ENCODE data around the gene CSHL1. TPM values are rescaled to one million over a fixed set of nuclear protein-coding genes. Genes with fewer than 3 reads are reported as not detected.
"Not testable (repeated sequence)": the region's sequence is repeated elsewhere in the genome, so short reads cannot be mapped to it uniquely, and the experiment has no call there.

Gene CSHL1
- total and polyA plus RNA-seq, 7 donors: not detected

DNA sequence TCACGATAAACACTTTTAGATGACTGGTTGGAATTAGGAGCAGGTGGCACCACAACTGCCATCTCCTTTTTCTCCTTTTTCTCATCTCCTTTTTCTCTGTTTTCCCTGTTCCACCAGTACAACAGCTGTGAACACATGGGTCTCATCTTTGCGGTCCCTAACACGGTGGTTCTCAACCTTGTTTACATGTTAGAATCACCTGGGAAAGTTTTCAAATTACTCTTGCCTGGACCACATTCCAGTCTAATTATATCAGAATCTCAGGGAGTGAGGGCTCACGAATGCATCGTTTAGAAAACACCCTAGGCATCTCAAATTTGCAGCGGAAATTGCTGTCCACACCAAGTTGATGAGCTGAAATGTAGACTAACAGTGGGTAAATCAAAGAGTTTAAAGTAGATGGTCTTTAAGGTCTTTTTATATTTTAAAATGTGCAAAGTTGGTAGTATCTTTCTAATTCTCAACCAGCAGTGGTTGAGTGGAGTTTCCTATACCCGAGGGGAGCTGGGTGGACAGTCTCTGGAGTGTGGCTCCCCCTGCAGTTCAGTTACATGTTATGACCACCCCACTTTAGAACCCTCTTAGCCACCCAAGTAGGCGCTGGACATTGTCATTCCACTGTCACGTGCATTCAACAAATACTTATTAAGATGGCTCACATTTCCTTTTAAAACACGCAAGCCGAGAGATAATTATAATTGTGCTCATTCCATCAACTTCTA, 18.6 kb downstream of the CSHL1 start:
- H3K4me1 ChIP-seq; intact Hi-C loops (cut with DNase I); H3K27me3 ChIP-seq; DNase-seq; H3K27ac ChIP-seq; H3K4me3 ChIP-seq; H3K36me3 ChIP-seq; H3K9me3 ChIP-seq: not testable (repeated sequence)
- WGBS, 2 donors: 60 to 75% methylated on average over 11 of the region's 11 CpGs

DNA sequence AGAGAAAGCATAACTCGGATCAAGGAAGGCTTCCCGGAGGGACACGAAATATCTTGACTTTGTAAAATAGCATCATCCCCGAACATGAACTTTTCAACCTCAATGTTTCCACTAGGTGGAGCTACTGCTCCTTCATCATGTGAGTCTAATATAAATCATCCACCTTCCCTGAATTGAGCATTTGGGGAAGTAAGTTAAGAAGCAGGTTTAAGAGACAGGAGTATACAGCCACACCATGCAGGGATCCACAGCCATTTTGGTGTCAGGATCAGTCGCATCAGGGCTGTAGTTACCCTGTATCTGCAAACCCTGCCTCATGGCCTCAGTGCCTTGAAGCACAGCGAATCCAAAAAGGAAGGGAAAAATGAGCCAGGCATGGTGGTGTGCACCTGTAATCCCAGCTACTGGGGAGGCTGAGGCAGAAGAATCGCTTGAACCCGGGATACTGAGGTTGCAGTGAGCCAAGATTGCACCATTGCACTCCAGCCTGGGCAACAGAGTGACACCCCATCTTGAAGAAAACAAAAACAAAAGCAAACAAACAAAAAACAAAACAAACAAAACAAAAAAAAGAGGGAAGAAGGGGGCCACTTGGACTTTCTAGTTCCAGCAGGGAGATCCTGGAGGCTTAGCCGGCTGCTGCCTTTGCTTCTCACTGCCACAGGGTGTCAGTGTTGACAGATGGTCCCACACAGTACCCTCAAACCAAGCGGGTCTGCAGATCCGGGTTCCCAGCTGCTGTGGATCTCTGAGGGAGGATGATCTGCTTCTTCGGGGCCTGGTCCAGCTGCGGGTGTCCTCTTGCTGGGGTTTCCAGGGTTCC, 21.8 kb downstream of the CSHL1 start:
- H3K36me3 ChIP-seq; H3K9me3 ChIP-seq; H3K4me1 ChIP-seq; H3K27me3 ChIP-seq; H3K27ac ChIP-seq; H3K4me3 ChIP-seq; intact Hi-C loops (cut with DNase I); DNase-seq: not testable (repeated sequence)
- TF ChIP-seq, protein P1, sequence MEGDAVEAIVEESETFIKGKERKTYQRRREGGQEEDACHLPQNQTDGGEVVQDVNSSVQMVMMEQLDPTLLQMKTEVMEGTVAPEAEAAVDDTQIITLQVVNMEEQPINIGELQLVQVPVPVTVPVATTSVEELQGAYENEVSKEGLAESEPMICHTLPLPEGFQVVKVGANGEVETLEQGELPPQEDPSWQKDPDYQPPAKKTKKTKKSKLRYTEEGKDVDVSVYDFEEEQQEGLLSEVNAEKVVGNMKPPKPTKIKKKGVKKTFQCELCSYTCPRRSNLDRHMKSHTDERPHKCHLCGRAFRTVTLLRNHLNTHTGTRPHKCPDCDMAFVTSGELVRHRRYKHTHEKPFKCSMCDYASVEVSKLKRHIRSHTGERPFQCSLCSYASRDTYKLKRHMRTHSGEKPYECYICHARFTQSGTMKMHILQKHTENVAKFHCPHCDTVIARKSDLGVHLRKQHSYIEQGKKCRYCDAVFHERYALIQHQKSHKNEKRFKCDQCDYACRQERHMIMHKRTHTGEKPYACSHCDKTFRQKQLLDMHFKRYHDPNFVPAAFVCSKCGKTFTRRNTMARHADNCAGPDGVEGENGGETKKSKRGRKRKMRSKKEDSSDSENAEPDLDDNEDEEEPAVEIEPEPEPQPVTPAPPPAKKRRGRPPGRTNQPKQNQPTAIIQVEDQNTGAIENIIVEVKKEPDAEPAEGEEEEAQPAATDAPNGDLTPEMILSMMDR (IDR thresholded peaks at IDR 0.05): peak in 1 of 4 experiments; percentile 26
- 29 to 32% methylated on average over 13 of the region's 13 CpGs for WGBS, 2 donors

DNA sequence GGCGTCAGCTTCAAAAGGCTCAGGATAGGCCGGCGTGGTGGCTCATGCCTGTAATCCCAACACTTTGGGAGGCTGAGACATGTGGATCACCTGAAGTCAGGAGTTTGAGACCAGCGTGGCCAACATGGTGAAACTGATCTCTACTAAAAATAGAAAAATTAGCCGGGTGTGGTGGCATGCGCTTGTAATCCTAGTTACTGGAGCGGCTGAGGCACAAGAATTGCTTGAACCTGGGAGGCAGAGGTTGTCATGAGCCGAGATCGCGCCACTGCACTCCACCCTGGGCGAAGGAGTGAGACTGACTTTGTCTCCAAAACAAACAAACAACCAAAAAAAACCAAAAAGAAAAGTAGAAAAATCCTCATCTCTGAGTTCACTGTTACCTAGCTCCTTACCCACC, 25.9 kb downstream of the CSHL1 start:
- H3K9me3 ChIP-seq; intact Hi-C loops (cut with DNase I); H3K4me1 ChIP-seq; H3K27me3 ChIP-seq; H3K36me3 ChIP-seq; H3K27ac ChIP-seq; DNase-seq; H3K4me3 ChIP-seq: not testable (repeated sequence)
- 77 to 92% methylated on average over 11 of the region's 11 CpGs for WGBS, 2 donors

DNA sequence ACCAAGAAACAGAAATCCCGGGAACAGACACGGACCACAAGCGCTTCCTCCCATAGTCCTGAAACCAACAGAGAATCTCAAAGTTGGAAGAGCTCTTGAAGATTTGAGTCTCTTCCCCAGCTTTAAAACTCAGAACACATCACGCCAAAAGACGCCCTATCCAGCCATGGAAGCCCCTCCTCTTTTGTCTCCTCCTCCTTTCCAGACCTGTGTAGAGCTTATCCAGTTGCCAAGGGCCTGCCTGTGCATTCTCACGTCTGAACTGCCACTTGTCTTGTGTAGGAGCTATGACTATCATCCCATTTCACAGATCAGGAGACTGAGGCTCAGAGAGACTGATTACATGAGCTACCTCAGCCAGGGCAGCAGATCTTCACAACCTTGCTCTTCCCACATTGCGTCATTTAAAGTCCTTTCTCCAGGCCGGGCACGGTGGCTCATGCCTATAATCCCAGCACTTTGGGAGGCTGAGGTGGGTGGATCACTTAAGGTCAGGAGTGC, 28.4 kb downstream of the CSHL1 start:
- H3K9me3 ChIP-seq; H3K4me3 ChIP-seq; DNase-seq; H3K36me3 ChIP-seq; intact Hi-C loops (cut with DNase I); H3K4me1 ChIP-seq; H3K27ac ChIP-seq; H3K27me3 ChIP-seq: not testable (repeated sequence)
- 72 to 84% methylated on average over 9 of the region's 9 CpGs for WGBS, 2 donors
- TF ChIP-seq, protein P1 (IDR thresholded peaks at IDR 0.05): peak in 1 of 4 experiments; percentile 2

DNA sequence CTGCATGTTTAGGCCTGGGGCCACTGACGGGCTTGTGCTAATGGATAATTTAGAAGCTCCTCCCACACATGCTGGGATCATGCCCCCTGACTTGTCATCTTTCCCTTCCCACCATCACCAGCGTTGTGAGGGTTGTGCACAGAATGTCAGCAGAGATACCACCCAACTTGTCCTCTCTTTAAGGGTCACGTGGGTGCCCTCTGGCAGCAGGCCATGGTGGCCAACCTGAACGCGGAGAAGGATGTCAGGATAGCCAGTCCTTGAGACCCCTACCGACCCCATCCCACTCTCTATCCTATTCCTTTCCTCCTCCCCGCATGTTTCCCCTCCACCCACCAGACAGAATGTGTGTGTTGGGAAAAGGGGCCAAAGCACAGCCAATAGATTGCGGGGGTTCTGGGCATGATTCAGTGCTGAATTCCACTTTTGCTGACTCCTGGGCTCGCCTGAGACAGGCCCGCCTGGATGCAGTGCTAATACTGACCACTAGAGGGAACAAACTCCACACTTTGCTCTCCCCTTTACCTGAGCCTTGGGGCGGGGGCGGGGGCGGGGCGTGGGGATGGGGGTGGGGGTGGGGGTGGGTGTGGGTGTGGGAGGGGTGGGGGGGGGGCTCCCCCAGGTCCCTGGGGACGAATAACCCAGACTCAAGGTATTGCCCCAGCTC, 29.0 kb downstream of the CSHL1 start, which contains the start of gene GH2:
Gene GH2, minus strand, starts transcription at position 10 of the 667 bp plus-strand sequence. CDS start 143 bp downstream, outside the sequence.
- no peaks in the 10 kb centered on the region for H3K4me1 ChIP-seq
- TF ChIP-seq EP300 (IDR thresholded peaks at IDR 0.05): no peak
- TF ChIP-seq, protein P1 (IDR thresholded peaks at IDR 0.05): peak in 3 of 4 experiments; percentile 16 to 45 (median 36)
- TF ChIP-seq POLR2A (IDR thresholded peaks at IDR 0.05): no peak
- TF ChIP-seq POLR2AphosphoS5 (IDR thresholded peaks at IDR 0.05): no peak
- H3K36me3 ChIP-seq: no peaks in the 10 kb centered on the region
- H3K4me3 ChIP-seq: no peak within 1 kb of the TSS
- H3K9me3 ChIP-seq: no peaks in the 10 kb centered on the region
- peaks cover 0 to 5% (median 0%) of the 10 kb centered on the region in 3 donors for H3K27me3 ChIP-seq
- intact Hi-C loops (cut with DNase I): no loop called here
- WGBS, 2 donors: 32 to 39% methylated on average over 15 of the region's 15 CpGs
- no peak within 1 kb of the TSS for H3K27ac ChIP-seq
- DNase-seq: no peak

DNA sequence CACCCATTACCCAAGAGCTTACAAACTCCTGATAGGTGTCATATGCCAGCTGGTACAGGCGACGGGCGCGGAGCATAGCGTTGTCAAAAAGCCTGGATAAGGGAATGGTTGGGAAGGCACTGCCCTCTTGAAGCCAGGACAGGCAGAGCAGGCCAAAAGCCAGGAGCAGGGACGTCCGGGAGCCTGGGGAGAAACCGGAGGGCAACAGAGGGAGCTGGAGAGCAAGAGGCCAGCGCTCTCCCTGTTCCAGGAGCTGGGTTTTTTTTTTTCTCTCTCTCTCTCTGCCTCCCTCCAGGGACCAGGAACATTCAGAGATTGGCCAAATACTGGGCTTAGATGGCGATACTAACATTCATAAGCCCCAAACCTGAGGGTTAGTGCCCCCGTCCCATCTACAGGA, 29.7 kb downstream of the CSHL1 start:
- H3K27me3 ChIP-seq; H3K36me3 ChIP-seq; H3K4me3 ChIP-seq; H3K4me1 ChIP-seq; H3K9me3 ChIP-seq; intact Hi-C loops (cut with DNase I); H3K27ac ChIP-seq; DNase-seq: not testable (repeated sequence)
- WGBS, 2 donors: 55 to 67% methylated on average over 11 of the region's 11 CpGs

Data from sigmoid colon (tissue), 7 donors.